Activated CD8-positive, alpha-beta memory T cell treated with anti-CD3 and anti-CD28 coated beads, Interleukin-2, amount 10 ng/mL, durations not matched to agents 7 days and 5 days (primary cell): ENCODE measurements around the gene MDM2. TPM values are rescaled to one million over a fixed set of nuclear protein-coding genes. Genes with fewer than 3 reads are reported as not detected.
"Not testable (repeated sequence)": the region's sequence is repeated elsewhere in the genome, so short reads cannot be mapped to it uniquely, and the experiment has no call there.

Source experiments
- ATAC-seq: fragments of 150-1000 bp; cut with Tn5 transposase; one replicate; pipeline ENCODE4 v1.10.0; 2021; ENCODE audit warnings: moderate library complexity
- CTCF ChIA-PET: fragments of 350-600 bp; sonication (Branson Sonifier 250); formaldehyde crosslinking; loops from one replicate; lab custom pipeline; 2021; ENCODE audit warnings: antibody characterized with exemption; lab: Charles Lee
- DNase-seq: peaks from one replicate; pipeline ENCODE4 v3.0.0-alpha.2; 2020
- H3K27ac Mint-ChIP-seq: one replicate; pipeline ENCODE4 v1.8.0; 2021; ENCODE audit warnings: mild to moderate bottlenecking, mixed read lengths
- H3K27me3 Mint-ChIP-seq: one replicate; pipeline ENCODE4 v1.8.0; 2021; ENCODE audit warnings: mixed read lengths
- H3K36me3 Mint-ChIP-seq: one replicate; pipeline ENCODE4 v1.8.0; 2021; ENCODE audit warnings: mild to moderate bottlenecking, mixed read lengths
- H3K4me1 Mint-ChIP-seq: one replicate; pipeline ENCODE4 v1.8.0; 2021; ENCODE audit warnings: mixed read lengths
- H3K4me3 Mint-ChIP-seq: one replicate; pipeline ENCODE4 v1.8.0; 2021; ENCODE audit warnings: mild to moderate bottlenecking, moderate library complexity, mixed read lengths
- H3K9me3 Mint-ChIP-seq: one replicate; pipeline ENCODE4 v1.8.0; 2022; ENCODE audit warnings: low read depth, mixed read lengths
- total RNA-seq, 2 experiments: library from RNA; stranded (reverse); gene quantifications; one replicate each; pipeline ENCODE4 v1.2.3, GENCODE V29; 2021

MDM2 gene
- total RNA-seq, 2 experiments from 2014 or later, result 235 to 253 TPM

DNA sequence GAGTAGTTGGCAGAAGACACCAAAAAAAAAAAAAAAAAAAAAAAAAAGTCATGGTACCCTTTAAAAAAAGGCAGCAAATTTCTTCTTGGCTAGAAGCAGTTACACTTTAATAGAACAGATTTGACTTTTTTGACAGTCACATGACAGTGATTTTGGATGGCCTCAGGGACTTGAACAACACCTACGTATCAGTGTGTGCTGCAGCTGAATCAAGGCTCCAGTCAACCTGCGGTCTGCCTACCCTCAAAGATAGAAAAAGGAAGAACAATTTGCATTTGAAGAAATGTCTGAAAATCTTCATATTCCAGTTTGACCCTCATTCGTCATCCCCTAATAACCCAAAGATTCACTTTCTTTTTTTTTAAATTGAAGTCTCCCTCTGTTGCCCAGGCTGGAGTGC is 53.9 kb downstream of the MDM2 start:
- ATAC-seq, result no peak
- peaks cover 10% of the 10 kb centered on the region for H3K27me3 Mint-ChIP-seq

DNA sequence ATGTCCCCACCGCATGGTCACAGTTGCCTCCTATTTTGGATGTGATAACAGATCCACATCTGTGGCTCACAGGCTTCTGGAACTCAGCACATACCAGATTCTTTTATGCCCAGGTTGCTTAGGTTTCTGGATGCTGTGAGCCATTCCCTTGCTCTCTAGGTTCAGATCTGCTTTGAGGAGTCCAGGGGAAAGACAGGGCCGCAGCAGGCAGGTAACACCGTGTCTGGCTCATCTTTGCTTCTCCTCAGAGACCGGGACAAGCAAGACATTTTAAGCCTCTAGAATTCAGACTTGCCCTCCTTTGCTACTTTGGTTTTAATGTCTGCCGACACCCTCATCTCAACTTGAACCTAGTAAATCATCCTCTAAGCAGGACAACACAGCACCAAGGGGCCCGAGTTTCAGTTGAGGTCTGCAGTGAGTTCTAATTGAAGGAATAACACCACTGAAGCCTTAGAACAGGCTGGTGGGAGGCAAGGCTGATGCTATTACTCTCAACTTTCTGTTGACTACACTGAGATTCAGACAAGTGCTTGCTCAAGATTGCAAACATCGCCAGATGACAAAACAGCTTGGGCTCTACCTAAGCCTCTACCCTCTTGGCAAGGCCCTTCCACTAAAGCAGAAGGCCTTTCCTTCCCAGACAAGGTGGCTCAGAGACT is 55.3 kb downstream of the MDM2 start:
- no peak overlapping the region for H3K4me3 Mint-ChIP-seq
- H3K27me3 Mint-ChIP-seq, result peaks cover 5% of the 10 kb centered on the region
- ATAC-seq (no peak), DNase-seq (no peak)
- CTCF ChIA-PET, result interaction anchor here (1.4 kb wide), 1 partner anchor 207 kb away, joined by 5 read pairs; no protein-coding TSS in a partner anchor
- no peaks in the 10 kb centered on the region for H3K9me3 Mint-ChIP-seq
- peaks cover 3% of the 10 kb centered on the region for H3K4me1 Mint-ChIP-seq
- no peak overlapping the region for H3K27ac Mint-ChIP-seq
- H3K36me3 Mint-ChIP-seq, result no peaks in the 10 kb centered on the region

More for the DNA sequence above, 53.9 kb downstream of the MDM2 start:
- CTCF ChIA-PET, result interaction anchor here (0.7 to 1.4 kb wide), 2 partner anchors 32 to 208 kb away, joined by 3 to 5 read pairs; no protein-coding TSS in a partner anchor
- Mint-ChIP-seq H3K4me1 (peaks cover 3% of the 10 kb centered on the region), H3K4me3 (no peak overlapping the region), H3K36me3 (no peaks in the 10 kb centered on the region), H3K27ac (no peak overlapping the region), H3K9me3 (no peaks in the 10 kb centered on the region)
- DNase-seq, result no peak

DNA sequence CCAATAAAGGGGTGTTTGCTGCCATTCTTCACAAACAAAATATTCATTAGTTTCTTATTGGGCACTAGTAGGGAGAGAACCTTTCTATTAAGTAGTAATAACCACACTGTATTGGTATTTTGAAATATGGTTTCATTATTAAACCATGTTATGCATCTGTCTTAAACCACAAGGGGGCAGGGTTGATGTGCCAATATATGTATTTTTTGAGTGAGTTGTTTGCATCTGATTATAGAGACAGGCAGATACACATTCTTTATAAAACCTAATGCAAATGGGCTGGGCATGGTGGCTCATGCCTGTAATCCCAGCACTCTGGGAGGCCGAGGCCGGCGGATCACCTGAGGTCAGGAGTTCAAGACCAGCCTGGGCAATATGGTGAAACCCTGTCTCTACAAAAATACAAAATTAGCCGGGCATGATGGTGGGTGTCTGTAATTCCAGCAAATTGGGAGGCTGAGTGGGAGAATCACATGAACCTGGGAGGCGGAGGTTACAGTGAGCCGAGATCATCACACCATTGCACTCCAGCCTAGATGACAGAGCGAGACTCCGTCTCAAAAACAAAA is 56.0 kb downstream of the MDM2 start:
- H3K4me1 Mint-ChIP-seq, H3K27me3 Mint-ChIP-seq, DNase-seq, H3K27ac Mint-ChIP-seq, H3K36me3 Mint-ChIP-seq, H3K4me3 Mint-ChIP-seq, H3K9me3 Mint-ChIP-seq, CTCF ChIA-PET, ATAC-seq: not testable (repeated sequence)

DNA sequence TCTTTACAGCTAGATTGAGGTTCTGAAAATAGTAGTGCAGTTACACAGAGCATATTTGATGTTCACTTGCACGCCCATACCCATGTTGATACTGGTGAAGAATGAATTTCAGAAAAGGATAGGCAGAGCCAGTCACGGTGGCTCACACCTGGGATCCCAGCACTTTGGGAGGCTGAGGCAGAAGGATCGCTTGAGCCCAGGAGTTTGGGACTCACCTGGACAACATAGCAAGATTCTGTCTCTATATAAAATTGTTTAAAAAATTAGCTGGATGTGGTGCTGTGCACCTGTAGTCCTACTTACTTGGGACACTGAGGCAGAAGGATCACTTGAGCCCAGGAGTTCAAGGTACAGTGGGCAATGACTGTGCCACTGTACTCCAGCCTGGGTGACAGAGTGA is 56.6 kb downstream of the MDM2 start:
- Mint-ChIP-seq H3K36me3 (no peaks in the 10 kb centered on the region), H3K27me3 (peaks cover 7% of the 10 kb centered on the region), H3K9me3 (no peaks in the 10 kb centered on the region), H3K4me3 (no peak overlapping the region), H3K27ac (no peak overlapping the region), H3K4me1 (peaks cover 3% of the 10 kb centered on the region)
- DNase-seq (no peak), ATAC-seq (no peak)
- CTCF ChIA-PET, result no interaction called here

DNA sequence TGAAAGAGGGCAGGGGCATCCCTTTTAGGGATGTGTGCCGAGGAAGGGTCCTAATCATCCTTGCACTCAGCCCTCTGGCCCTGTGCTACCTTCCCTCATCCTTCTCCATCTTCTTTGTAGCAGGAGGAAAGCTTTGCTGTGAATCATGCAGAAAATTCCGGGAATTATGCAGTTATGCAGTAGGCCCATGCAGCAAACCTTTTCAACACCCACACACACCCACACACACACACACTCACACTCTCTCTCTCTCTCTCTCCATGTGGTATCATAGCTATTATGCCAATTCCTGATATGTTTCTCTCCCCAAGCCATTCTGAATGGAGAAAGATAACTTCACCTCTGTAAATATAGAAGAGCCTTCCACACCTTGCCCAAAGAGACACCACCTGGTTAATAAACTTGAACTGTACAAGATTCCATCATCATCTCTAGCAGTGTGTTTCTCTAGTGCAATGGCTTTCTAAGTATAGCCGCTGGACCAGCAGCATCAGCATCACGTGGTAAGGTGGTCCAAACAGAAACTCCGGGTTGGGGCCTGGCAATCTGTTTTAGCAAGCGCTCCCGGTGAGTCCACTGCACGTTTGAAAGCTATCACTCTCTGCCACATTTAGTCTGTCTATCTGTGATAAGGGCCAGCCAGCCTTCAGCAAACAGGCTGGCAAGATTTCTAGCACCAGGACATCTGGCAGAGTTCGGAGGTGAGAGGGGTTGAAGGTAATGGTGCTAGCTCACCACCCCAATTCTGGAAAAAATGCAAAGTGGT is 57.6 kb downstream of the MDM2 start:
- H3K27ac Mint-ChIP-seq, result no peak overlapping the region
- no peaks in the 10 kb centered on the region for H3K36me3 Mint-ChIP-seq
- H3K4me3 Mint-ChIP-seq, result no peak overlapping the region
- DNase-seq, result no peak
- CTCF ChIA-PET, result no interaction called here
- peaks cover 3% of the 10 kb centered on the region for H3K4me1 Mint-ChIP-seq
- ATAC-seq, result no peak
- H3K27me3 Mint-ChIP-seq, result peaks cover 5% of the 10 kb centered on the region
- H3K9me3 Mint-ChIP-seq, result no peaks in the 10 kb centered on the region

DNA sequence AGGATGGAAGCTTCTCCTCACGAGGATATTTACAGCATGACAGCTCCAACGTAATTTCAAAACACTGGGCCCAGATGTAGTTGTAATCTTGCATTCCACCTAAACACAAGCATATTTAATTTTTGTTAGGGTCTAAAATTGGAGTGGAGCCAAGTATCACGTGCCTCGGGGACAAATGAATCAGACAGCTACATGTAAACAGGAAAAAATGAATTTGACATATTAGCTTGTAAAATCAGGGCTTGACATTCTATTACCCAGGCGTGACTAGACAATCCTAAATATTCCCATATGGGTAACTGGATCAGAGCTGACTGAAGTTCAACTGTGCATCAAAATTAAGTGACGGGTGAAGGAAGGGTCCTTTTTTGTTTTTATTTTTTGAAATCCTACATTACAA is 59.0 kb downstream of the MDM2 start:
- no peak for DNase-seq
- no peak overlapping the region for H3K27ac Mint-ChIP-seq
- peaks cover 3% of the 10 kb centered on the region for H3K4me1 Mint-ChIP-seq
- H3K4me3 Mint-ChIP-seq, result no peak overlapping the region
- H3K27me3 Mint-ChIP-seq, result peaks cover 5% of the 10 kb centered on the region
- no peak for ATAC-seq
- CTCF ChIA-PET, result interaction anchor here (0.9 to 1.1 kb wide), 3 partner anchors 10 to 203 kb away, joined by 3 read pairs; no protein-coding TSS in a partner anchor
- no peaks in the 10 kb centered on the region for H3K36me3 Mint-ChIP-seq
- H3K9me3 Mint-ChIP-seq, result no peaks in the 10 kb centered on the region

DNA sequence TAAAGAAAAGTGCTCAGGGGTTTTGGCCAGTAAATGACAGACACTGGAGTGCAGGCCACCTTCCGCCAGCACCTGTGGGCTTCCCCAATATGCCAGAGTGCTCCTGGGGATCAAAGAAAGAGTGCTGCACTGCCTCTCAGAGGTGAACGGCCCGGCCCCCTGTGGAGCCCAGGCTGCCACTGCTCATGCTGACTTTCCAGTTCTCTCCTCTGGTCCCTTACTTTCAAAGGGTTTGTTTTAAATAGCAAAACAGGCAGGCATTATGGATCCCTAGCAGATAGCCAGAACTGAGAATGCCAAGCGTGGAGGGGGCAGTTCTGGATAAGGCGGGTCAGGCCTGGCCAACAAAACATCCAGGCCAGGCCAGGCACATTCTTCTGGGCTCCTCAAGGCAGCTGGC is 59.6 kb downstream of the MDM2 start:
- peaks cover 3% of the 10 kb centered on the region for H3K4me1 Mint-ChIP-seq
- DNase-seq, result no peak
- no peak overlapping the region for H3K4me3 Mint-ChIP-seq
- H3K36me3 Mint-ChIP-seq, result no peaks in the 10 kb centered on the region
- peaks cover 4% of the 10 kb centered on the region for H3K27me3 Mint-ChIP-seq
- H3K27ac Mint-ChIP-seq, result no peak overlapping the region
- ATAC-seq, result no peak
- CTCF ChIA-PET, result interaction anchor here (0.7 to 1.1 kb wide), 3 partner anchors 40 to 204 kb away, joined by 3 read pairs; no protein-coding TSS in a partner anchor
- no peaks in the 10 kb centered on the region for H3K9me3 Mint-ChIP-seq

DNA sequence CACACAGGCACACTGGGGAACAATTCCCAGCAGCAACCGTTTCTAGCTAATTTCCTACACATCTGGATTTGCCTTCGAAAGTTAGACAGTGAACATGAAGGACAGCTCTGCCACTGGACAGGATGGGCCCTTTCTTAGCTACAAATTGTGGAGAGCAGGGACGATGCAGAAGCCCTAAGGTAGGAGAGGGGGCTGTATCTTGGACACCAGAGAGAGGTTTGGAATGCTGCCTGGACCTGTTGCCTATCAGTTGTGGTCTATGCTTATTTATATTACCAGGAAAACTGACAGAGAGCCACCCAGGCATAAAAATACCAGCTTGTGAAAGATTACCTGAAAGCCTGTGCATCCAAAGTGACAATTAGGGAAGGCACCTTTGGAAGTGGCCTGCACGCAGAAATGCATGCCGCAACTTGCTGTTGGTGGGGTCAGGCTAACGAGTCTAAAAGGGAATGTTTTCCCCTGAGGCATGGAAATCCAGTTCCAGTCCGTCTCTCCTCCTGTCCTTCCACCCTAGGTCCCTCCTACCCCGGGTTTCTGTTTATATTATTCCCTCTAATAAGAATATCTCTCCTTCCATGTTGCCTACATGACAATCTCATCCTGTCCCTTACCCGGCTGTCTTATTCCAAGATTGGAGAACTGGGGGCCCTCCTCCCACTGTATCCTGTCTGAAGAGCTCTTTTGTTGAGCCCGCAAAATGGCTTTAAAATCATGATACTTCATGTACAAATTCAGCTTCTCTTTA is 60.2 kb downstream of the MDM2 start:
- no peak overlapping the region for H3K4me3 Mint-ChIP-seq
- DNase-seq (no peak), ATAC-seq (no peak)
- H3K9me3 Mint-ChIP-seq, result no peaks in the 10 kb centered on the region
- CTCF ChIA-PET, result interaction anchor here (0.7 to 1.3 kb wide), 4 partner anchors 40 to 289 kb away, joined by 3 read pairs; no protein-coding TSS in a partner anchor
- H3K27me3 Mint-ChIP-seq, result peaks cover 4% of the 10 kb centered on the region
- peaks cover 3% of the 10 kb centered on the region for H3K4me1 Mint-ChIP-seq
- no peak overlapping the region for H3K27ac Mint-ChIP-seq
- H3K36me3 Mint-ChIP-seq, result no peaks in the 10 kb centered on the region

DNA sequence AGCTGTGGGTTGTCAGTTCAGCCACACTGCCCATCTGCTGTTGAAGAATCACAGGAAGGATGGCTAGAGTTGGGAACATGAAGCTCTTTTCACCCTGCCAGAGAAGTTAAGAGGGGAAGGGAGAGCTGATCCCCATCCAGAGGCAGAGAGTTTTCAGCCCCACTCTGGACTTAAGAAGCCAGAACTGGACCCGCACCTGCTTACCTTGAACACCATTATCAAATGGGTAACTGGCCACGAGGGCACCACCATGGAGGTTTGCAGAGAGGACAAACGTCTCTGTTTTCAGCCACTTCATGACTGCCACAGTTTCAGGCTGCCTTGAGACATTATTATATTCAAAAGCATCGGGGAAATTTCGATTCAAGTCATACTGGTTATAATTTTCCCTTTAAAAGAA is 62.0 kb downstream of the MDM2 start:
- Mint-ChIP-seq H3K4me1 (no peaks in the 10 kb centered on the region), H3K4me3 (no peak overlapping the region), H3K9me3 (no peaks in the 10 kb centered on the region), H3K27ac (no peak overlapping the region), H3K27me3 (peaks cover 9% of the 10 kb centered on the region), H3K36me3 (no peaks in the 10 kb centered on the region)
- no peak for ATAC-seq
- CTCF ChIA-PET, result interaction anchor here (1.6 kb wide), 1 partner anchor 200 kb away, joined by 5 read pairs; no protein-coding TSS in a partner anchor
- no peak for DNase-seq

DNA sequence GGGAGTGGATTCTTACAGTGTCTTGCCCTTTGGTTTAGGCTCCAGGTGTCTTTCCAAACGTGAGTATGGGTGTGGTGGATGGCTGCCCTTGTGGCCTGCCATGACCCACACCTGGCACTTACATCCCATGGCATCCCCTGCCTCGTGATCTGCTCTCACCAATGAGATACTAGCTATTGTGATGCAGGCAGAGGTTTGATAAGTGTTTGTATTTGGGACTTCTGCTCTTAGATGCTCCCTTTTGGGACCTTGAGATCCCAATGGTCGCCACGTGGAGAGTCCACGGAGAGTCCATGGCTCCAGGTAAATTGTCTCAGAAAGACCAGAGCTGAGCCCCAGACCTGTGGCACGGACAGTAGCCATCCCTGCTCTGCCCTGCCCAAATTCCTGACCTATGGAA is 62.5 kb downstream of the MDM2 start:
- DNase-seq, result no peak
- Mint-ChIP-seq H3K27me3 (peaks cover 9% of the 10 kb centered on the region), H3K9me3 (no peaks in the 10 kb centered on the region), H3K27ac (no peak overlapping the region), H3K36me3 (no peaks in the 10 kb centered on the region), H3K4me1 (no peaks in the 10 kb centered on the region), H3K4me3 (no peak overlapping the region)
- CTCF ChIA-PET, result interaction anchor here (1.6 kb wide), 1 partner anchor 200 kb away, joined by 5 read pairs; no protein-coding TSS in a partner anchor
- no peak for ATAC-seq

DNA sequence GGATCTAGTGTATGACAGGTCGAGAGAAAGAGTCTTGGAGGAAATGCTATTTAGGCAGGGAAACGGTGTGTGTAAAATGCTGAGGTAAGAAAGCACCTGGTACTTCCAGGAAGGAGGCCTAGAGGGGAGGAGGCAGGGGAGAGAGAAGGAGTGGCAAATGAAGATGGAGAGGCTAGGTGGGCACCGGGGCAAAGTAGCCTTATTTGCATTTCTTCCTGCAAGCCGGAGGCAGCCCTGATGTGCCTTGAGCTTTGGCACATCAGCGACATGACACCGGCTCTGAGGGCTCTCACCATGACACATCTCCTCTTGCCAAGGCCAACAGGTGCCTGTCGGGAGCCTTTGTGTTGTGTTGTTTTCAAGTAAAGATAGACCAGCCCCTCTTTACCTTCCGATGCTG is 63.4 kb downstream of the MDM2 start:
- DNase-seq, result no peak
- CTCF ChIA-PET, result interaction anchor here (1.6 kb wide), 1 partner anchor 199 kb away, joined by 5 read pairs; no protein-coding TSS in a partner anchor
- Mint-ChIP-seq H3K36me3 (no peaks in the 10 kb centered on the region), H3K4me1 (no peaks in the 10 kb centered on the region), H3K27ac (no peak overlapping the region), H3K27me3 (peaks cover 11% of the 10 kb centered on the region), H3K9me3 (no peaks in the 10 kb centered on the region), H3K4me3 (no peak overlapping the region)
- no peak for ATAC-seq

DNA sequence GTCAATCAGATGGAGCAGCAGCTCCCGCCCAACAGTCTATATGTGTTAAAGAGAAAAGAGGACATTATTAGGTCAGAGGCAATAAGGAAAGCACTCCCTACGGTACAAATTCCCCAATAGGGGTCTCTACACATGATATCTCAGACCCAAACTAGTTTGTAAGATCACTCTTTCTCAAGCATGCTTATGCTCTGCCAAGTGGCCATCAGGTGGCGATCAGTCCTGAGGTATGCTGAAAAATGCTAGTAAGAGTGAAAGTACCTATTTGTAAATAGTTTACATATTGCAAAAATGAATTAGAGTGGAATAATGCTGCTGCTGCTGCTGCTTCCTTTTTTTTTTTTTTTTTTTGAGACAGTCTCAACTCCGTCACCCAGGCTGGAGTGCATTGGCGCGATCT is 63.9 kb downstream of the MDM2 start:
- H3K4me1 Mint-ChIP-seq, result no peaks in the 10 kb centered on the region
- no peaks in the 10 kb centered on the region for H3K36me3 Mint-ChIP-seq
- CTCF ChIA-PET, result no interaction called here
- ATAC-seq (no peak), DNase-seq (no peak)
- no peak overlapping the region for H3K4me3 Mint-ChIP-seq
- no peak overlapping the region for H3K27ac Mint-ChIP-seq
- peaks cover 16% of the 10 kb centered on the region for H3K27me3 Mint-ChIP-seq
- no peaks in the 10 kb centered on the region for H3K9me3 Mint-ChIP-seq

DNA sequence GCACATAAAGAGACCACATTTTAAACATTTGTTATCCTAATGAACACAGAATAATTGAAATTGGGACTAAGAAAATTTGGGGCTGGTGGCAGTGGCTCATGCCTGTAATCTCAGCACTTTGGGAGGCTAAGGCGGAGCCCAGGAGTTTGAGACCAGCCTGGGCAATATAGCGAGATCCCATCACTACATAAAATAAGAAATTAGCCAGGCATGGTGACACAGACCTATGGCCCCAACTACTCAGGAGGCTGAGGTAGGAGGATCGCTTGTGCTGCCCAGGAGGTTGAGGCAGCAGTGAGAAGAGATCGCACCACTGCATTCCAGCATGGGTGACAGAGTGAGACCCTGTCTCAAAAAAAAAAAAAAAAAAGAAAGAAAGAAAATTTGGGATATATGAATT is 65.3 kb downstream of the MDM2 start:
- H3K27ac Mint-ChIP-seq, result no peak overlapping the region
- DNase-seq (no peak), ATAC-seq (no peak)
- H3K4me3 Mint-ChIP-seq, result no peak overlapping the region
- no peaks in the 10 kb centered on the region for H3K4me1 Mint-ChIP-seq
- CTCF ChIA-PET, result no interaction called here
- H3K27me3 Mint-ChIP-seq, result peaks cover 24% of the 10 kb centered on the region
- H3K36me3 Mint-ChIP-seq, result no peaks in the 10 kb centered on the region
- no peaks in the 10 kb centered on the region for H3K9me3 Mint-ChIP-seq
